Spleen (tissue), 7 donors: ENCODE data around the gene LRRC53.

Source experiments
- CTCF ChIP-seq, 11 experiments: fragments of 200-600 bp in 7 of 11; fragments of 450-650 bp in 4 of 11; sonication (generic) in 4 of 11; IDR thresholded peaks in 8 of 11; conservative IDR thresholded peaks in 3 of 11; 1 replicate in 7 of 11; 2 replicates in 4 of 11; pipeline versions ENCODE4 v1.4.0 to v1.8.0; 2016 to 2021; ENCODE audit warnings: antibody characterized with exemption in 11 of 11, inconsistent platforms in 4 of 11, mild to moderate bottlenecking in 1 of 11
- POLR2AphosphoS5 ChIP-seq, 3 donors: sonication (generic); formaldehyde crosslinking; IDR thresholded peaks; one replicate each; pipeline ENCODE4 v1.5.1; 2017; ENCODE audit warnings: antibody characterized with exemption in 3 of 3
- donor health status: DM: no; HTN: no; CAD: no; lungs with moderate emphysema.
- donor health status: DM: no; HTN: no; CAD: no.
- donor health status: DM: no; HTN: no; CAD: no.

- TF ChIP-seq CTCF (IDR thresholded peaks at IDR 0.05 in 8 of 11, conservative IDR thresholded peaks at IDR 0.05 in 3 of 11) (no peak), POLR2AphosphoS5 (IDR thresholded peaks at IDR 0.05) (no peak)
These were observed 91.9 kb downstream of the LRRC53 start for GRCh38 chr1:74420467-74420866.
